Measurements from ENCODE around the gene GPR151.

GPR151 gene

GRCh38 chr5:146507428-146507827 is 8.6 kb downstream of the GPR151 start:
- Mint-ChIP-seq H3K9me3 (no peaks in the 10 kb centered on the region), H3K36me3 (peaks cover 59% of the 10 kb centered on the region), H3K27ac (no peak overlapping the region), H3K4me1 (no peaks in the 10 kb centered on the region), H3K4me3 (no peak overlapping the region), H3K27me3 (no peaks in the 10 kb centered on the region)
- no peak for DNase-seq
- CTCF ChIA-PET = no interaction called here

GRCh38 chr5:146499680-146500079 is 16.3 kb downstream of the GPR151 start:
- peaks cover 31% of the 10 kb centered on the region for H3K36me3 Mint-ChIP-seq
- H3K27ac Mint-ChIP-seq = no peak overlapping the region
- DNase-seq = no peak
- H3K27me3 Mint-ChIP-seq = no peaks in the 10 kb centered on the region
- H3K9me3 Mint-ChIP-seq = no peaks in the 10 kb centered on the region
- no peak overlapping the region for H3K4me3 Mint-ChIP-seq
- H3K4me1 Mint-ChIP-seq = no peaks in the 10 kb centered on the region
- CTCF ChIA-PET = interaction anchor here (2.5 kb wide), 1 partner anchor 34 kb away, joined by 6 read pairs; no protein-coding TSS in a partner anchor

- no peak for DNase-seq
- CTCF ChIA-PET = no interaction called here
- Mint-ChIP-seq H3K27ac (no peak overlapping the region), H3K4me3 (no peak overlapping the region), H3K36me3 (peaks cover 30% of the 10 kb centered on the region), H3K9me3 (no peaks in the 10 kb centered on the region), H3K4me1 (no peaks in the 10 kb centered on the region), H3K27me3 (no peaks in the 10 kb centered on the region)
These were observed 21.3 kb downstream of the GPR151 start for GRCh38 chr5:146494656-146495055.

- Mint-ChIP-seq H3K36me3 (peaks cover 36% of the 10 kb centered on the region), H3K4me3 (no peak overlapping the region), H3K27me3 (no peaks in the 10 kb centered on the region), H3K9me3 (no peaks in the 10 kb centered on the region), H3K4me1 (no peaks in the 10 kb centered on the region), H3K27ac (no peak overlapping the region)
- no peak for DNase-seq
- CTCF ChIA-PET = no interaction called here
These were observed 25.7 kb downstream of the GPR151 start for GRCh38 chr5:146490089-146490843.

- H3K9me3 Mint-ChIP-seq = no peaks in the 10 kb centered on the region
- CTCF ChIA-PET = no interaction called here
- peak overlapping the region; percentile 1 for H3K27ac Mint-ChIP-seq
- DNase-seq = no peak
- peaks cover 58% of the 10 kb centered on the region for H3K36me3 Mint-ChIP-seq
- no peaks in the 10 kb centered on the region for H3K27me3 Mint-ChIP-seq
- no peak overlapping the region for H3K4me3 Mint-ChIP-seq
- no peaks in the 10 kb centered on the region for H3K4me1 Mint-ChIP-seq
These were observed 31.1 kb downstream of the GPR151 start for GRCh38 chr5:146484714-146485391.

- no peak overlapping the region for H3K27ac Mint-ChIP-seq
- H3K27me3 Mint-ChIP-seq = no peaks in the 10 kb centered on the region
- no peaks in the 10 kb centered on the region for H3K4me1 Mint-ChIP-seq
- DNase-seq = no peak
- peaks cover 43% of the 10 kb centered on the region for H3K36me3 Mint-ChIP-seq
- H3K4me3 Mint-ChIP-seq = no peak overlapping the region
- no peaks in the 10 kb centered on the region for H3K9me3 Mint-ChIP-seq
- CTCF ChIA-PET = no interaction called here
These were observed 33.2 kb downstream of the GPR151 start for GRCh38 chr5:146482775-146483174.

GRCh38 chr5:146475906-146476305 is 40.1 kb downstream of the GPR151 start:
- CTCF ChIA-PET = interaction anchor here (1.5 kb wide), 1 partner anchor 12 kb away, joined by 4 read pairs; no protein-coding TSS in a partner anchor
- Mint-ChIP-seq H3K27me3 (no peaks in the 10 kb centered on the region), H3K27ac (no peak overlapping the region), H3K9me3 (no peaks in the 10 kb centered on the region), H3K4me3 (no peak overlapping the region), H3K4me1 (no peaks in the 10 kb centered on the region), H3K36me3 (peaks cover 42% of the 10 kb centered on the region)
- no peak for DNase-seq

- Mint-ChIP-seq H3K36me3 (peaks cover 43% of the 10 kb centered on the region), H3K4me1 (no peaks in the 10 kb centered on the region), H3K9me3 (no peaks in the 10 kb centered on the region), H3K27me3 (no peaks in the 10 kb centered on the region), H3K4me3 (no peak overlapping the region), H3K27ac (no peak overlapping the region)
- CTCF ChIA-PET = interaction anchor here (1.5 kb wide), 1 partner anchor 11 kb away, joined by 4 read pairs; no protein-coding TSS in a partner anchor
- DNase-seq = no peak
These were observed 40.7 kb downstream of the GPR151 start for GRCh38 chr5:146475190-146475780.

- H3K4me3 Mint-ChIP-seq = no peak overlapping the region
- CTCF ChIA-PET = no interaction called here
- H3K36me3 Mint-ChIP-seq = peaks cover 41% of the 10 kb centered on the region
- no peaks in the 10 kb centered on the region for H3K9me3 Mint-ChIP-seq
- no peaks in the 10 kb centered on the region for H3K27me3 Mint-ChIP-seq
- H3K4me1 Mint-ChIP-seq = no peaks in the 10 kb centered on the region
- no peak for DNase-seq
- no peak overlapping the region for H3K27ac Mint-ChIP-seq
These were observed 41.9 kb downstream of the GPR151 start for GRCh38 chr5:146474065-146474464.

GRCh38 chr5:146467760-146468159 is 48.2 kb downstream of the GPR151 start:
- H3K9me3 Mint-ChIP-seq = no peaks in the 10 kb centered on the region
- no peak overlapping the region for H3K27ac Mint-ChIP-seq
- no peaks in the 10 kb centered on the region for H3K27me3 Mint-ChIP-seq
- H3K4me3 Mint-ChIP-seq = no peak overlapping the region
- no peak for DNase-seq
- CTCF ChIA-PET = interaction anchor here (1.2 to 2.7 kb wide), 3 partner anchors 10 to 16 kb away, joined by 4 to 8 read pairs (median 5); no protein-coding TSS in a partner anchor
- H3K4me1 Mint-ChIP-seq = peaks cover 8% of the 10 kb centered on the region
- H3K36me3 Mint-ChIP-seq = peaks cover 52% of the 10 kb centered on the region

- DNase-seq = no peak
- CTCF ChIA-PET = interaction anchor here (1.2 to 2.7 kb wide), 3 partner anchors 9 to 15 kb away, joined by 4 to 8 read pairs (median 5); no protein-coding TSS in a partner anchor
- Mint-ChIP-seq H3K27ac (no peak overlapping the region), H3K4me3 (no peak overlapping the region), H3K4me1 (peaks cover 8% of the 10 kb centered on the region), H3K36me3 (peaks cover 49% of the 10 kb centered on the region), H3K9me3 (no peaks in the 10 kb centered on the region), H3K27me3 (no peaks in the 10 kb centered on the region)
These were observed 49.3 kb downstream of the GPR151 start for GRCh38 chr5:146466521-146467349.

- peaks cover 58% of the 10 kb centered on the region for H3K36me3 Mint-ChIP-seq
These were observed 52.5 kb downstream of the GPR151 start for GRCh38 chr5:146463446-146463845.

More at GRCh38 chr5:146463446-146463845, 52.5 kb downstream of the GPR151 start:
- no peak overlapping the region for H3K4me3 Mint-ChIP-seq
- peaks cover 8% of the 10 kb centered on the region for H3K4me1 Mint-ChIP-seq
- CTCF ChIA-PET = interaction anchor here (1.1 kb wide), 1 partner anchor 12 kb away, joined by 4 read pairs; no protein-coding TSS in a partner anchor
- H3K9me3 Mint-ChIP-seq = no peaks in the 10 kb centered on the region
- H3K27ac Mint-ChIP-seq = no peak overlapping the region
- DNase-seq = no peak
- no peaks in the 10 kb centered on the region for H3K27me3 Mint-ChIP-seq

Data from activated naive CD4-positive, alpha-beta T cell treated with anti-CD3 and anti-CD28 coated beads, Interleukin-2, amount 10 ng/mL, durations not matched to agents 7 days and 5 days (primary cell).